Amniotic epithelial cell (primary cell): ENCODE measurements around the gene HEPACAM.

Experiments used
- DNase-seq: peaks from one replicate; pipeline ENCODE4 v3.0.0-alpha.2; 2010; ENCODE audit warnings: low read depth

Gene HEPACAM

GRCh38 chr11:124899383-124900145, 36.3 kb downstream of the HEPACAM start:
- no peak for DNase-seq

- no peak for DNase-seq
Measured at GRCh38 chr11:124898711-124899110, 37.1 kb downstream of the HEPACAM start.

- DNase-seq, result peak; percentile 89
Measured at GRCh38 chr11:124898263-124898680, 37.6 kb downstream of the HEPACAM start.

GRCh38 chr11:124897674-124898262, 38.1 kb downstream of the HEPACAM start, which contains the start of gene ROBO4:
TSS of gene ROBO4 (minus strand) at chr11:124897865. CDS start at chr11:124897795, 70 bp downstream.
- no peak for DNase-seq

GRCh38 chr11:124896821-124897391, 38.9 kb downstream of the HEPACAM start:
- no peak for DNase-seq

GRCh38 chr11:124896071-124896750, 39.6 kb downstream of the HEPACAM start:
- no peak for DNase-seq

GRCh38 chr11:124895471-124895971, 40.3 kb downstream of the HEPACAM start:
- DNase-seq, result no peak

GRCh38 chr11:124894606-124895430, 41.0 kb downstream of the HEPACAM start:
- no peak for DNase-seq

GRCh38 chr11:124893781-124894401, 42.0 kb downstream of the HEPACAM start:
- no peak for DNase-seq

- DNase-seq, result no peak
Measured at GRCh38 chr11:124892750-124893454, 42.9 kb downstream of the HEPACAM start.

- DNase-seq, result no peak
Measured at GRCh38 chr11:124892146-124892545, 43.7 kb downstream of the HEPACAM start.

GRCh38 chr11:124891373-124891861, 44.4 kb downstream of the HEPACAM start:
- DNase-seq, result no peak

GRCh38 chr11:124890683-124891372, 45.0 kb downstream of the HEPACAM start:
- DNase-seq, result no peak

GRCh38 chr11:124890151-124890550, 45.7 kb downstream of the HEPACAM start:
- DNase-seq, result no peak

GRCh38 chr11:124889191-124890091, 46.4 kb downstream of the HEPACAM start:
- DNase-seq, result no peak

GRCh38 chr11:124887667-124888013, 48.2 kb downstream of the HEPACAM start:
- no peak for DNase-seq

- no peak for DNase-seq
Measured at GRCh38 chr11:124886978-124887666, 48.7 kb downstream of the HEPACAM start.

GRCh38 chr11:124886476-124886875, 49.4 kb downstream of the HEPACAM start:
- no peak for DNase-seq
